ENCODE measurements around the gene MSANTD7.

DNA sequence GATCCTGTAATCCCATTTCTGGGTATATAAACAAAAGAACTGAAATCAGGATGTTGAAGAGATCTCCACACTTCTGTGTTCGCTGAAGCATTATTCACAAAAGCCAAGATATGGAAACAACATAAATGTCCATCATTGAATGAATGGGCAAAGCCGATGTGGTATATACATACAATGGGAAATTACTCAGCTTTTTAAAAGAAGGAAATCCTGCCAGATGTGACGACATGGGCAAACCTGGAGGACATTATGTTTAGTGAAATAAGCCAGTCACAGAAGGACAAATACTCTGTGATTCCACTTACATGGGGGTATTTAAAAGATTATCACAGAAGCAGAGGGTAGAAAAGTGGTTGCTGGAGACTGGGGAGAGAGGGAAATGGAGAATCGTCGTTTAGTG lies 39.5 kb upstream of the MSANTD7 start:
- TF ChIP-seq, protein P1, sequence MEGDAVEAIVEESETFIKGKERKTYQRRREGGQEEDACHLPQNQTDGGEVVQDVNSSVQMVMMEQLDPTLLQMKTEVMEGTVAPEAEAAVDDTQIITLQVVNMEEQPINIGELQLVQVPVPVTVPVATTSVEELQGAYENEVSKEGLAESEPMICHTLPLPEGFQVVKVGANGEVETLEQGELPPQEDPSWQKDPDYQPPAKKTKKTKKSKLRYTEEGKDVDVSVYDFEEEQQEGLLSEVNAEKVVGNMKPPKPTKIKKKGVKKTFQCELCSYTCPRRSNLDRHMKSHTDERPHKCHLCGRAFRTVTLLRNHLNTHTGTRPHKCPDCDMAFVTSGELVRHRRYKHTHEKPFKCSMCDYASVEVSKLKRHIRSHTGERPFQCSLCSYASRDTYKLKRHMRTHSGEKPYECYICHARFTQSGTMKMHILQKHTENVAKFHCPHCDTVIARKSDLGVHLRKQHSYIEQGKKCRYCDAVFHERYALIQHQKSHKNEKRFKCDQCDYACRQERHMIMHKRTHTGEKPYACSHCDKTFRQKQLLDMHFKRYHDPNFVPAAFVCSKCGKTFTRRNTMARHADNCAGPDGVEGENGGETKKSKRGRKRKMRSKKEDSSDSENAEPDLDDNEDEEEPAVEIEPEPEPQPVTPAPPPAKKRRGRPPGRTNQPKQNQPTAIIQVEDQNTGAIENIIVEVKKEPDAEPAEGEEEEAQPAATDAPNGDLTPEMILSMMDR (IDR thresholded peaks at IDR 0.05 in 8 of 11, conservative IDR thresholded peaks at IDR 0.05 in 3 of 11): no peak
- TF ChIP-seq POLR2A (IDR thresholded peaks at IDR 0.05): no peak
